ENCODE measurements around the gene TTLL9. TPM values are rescaled to one million over a fixed set of nuclear protein-coding genes. Genes with fewer than 3 reads are reported as not detected.

Gene TTLL9
- polyA plus RNA-seq, 1 donor from 2014 or later, result not detected

GRCh38 chr20:31968291-31969126, 98.1 kb downstream of the TTLL9 start:
- Mint-ChIP-seq H3K4me1 (peaks cover 2 to 8% (median 5%) of the 10 kb centered on the region in 3 donors), H3K9me3 (peaks cover 0 to 2% (median 0%) of the 10 kb centered on the region in 3 donors), H3K4me3 (peak overlapping the region; percentile 66 to 93 (median 86)), H3K27ac (peak overlapping the region in 2 of 3 donors; percentile 9 to 60), H3K36me3 (peaks cover 3% of the 10 kb centered on the region), H3K27me3 (peaks cover 39% of the 10 kb centered on the region)

GRCh38 chr20:31969991-31970390, 99.6 kb downstream of the TTLL9 start:
- peaks cover 3% of the 10 kb centered on the region for H3K36me3 Mint-ChIP-seq
- H3K27ac Mint-ChIP-seq, result peak overlapping the region in 1 of 3 donors; percentile 52
- peak overlapping the region in 3 of 4 donors; percentile 4 to 79 (median 65) for H3K4me3 Mint-ChIP-seq
- H3K9me3 Mint-ChIP-seq, result peaks cover 0 to 2% (median 0%) of the 10 kb centered on the region in 3 donors
- H3K4me1 Mint-ChIP-seq, result peaks cover 2 to 8% (median 5%) of the 10 kb centered on the region in 3 donors
- peaks cover 37% of the 10 kb centered on the region for H3K27me3 Mint-ChIP-seq

- H3K9me3 Mint-ChIP-seq, result peaks cover 0 to 2% (median 0%) of the 10 kb centered on the region in 3 donors
- H3K27ac Mint-ChIP-seq, result no peak overlapping the region
- H3K27me3 Mint-ChIP-seq, result peaks cover 22% of the 10 kb centered on the region
- peaks cover 2 to 8% (median 2%) of the 10 kb centered on the region in 3 donors for H3K4me1 Mint-ChIP-seq
- peaks cover 2% of the 10 kb centered on the region for H3K36me3 Mint-ChIP-seq
- H3K4me3 Mint-ChIP-seq, result no peak overlapping the region
These were observed 102.1 kb downstream of the TTLL9 start for GRCh38 chr20:31972471-31973021.

GRCh38 chr20:31974296-31974695, 103.9 kb downstream of the TTLL9 start:
- peaks cover 0 to 4% (median 0%) of the 10 kb centered on the region in 3 donors for H3K4me1 Mint-ChIP-seq
- no peak overlapping the region for H3K27ac Mint-ChIP-seq
- no peaks in the 10 kb centered on the region for H3K9me3 Mint-ChIP-seq
- peaks cover 2% of the 10 kb centered on the region for H3K36me3 Mint-ChIP-seq
- H3K27me3 Mint-ChIP-seq, result peaks cover 15% of the 10 kb centered on the region
- H3K4me3 Mint-ChIP-seq, result no peak overlapping the region

GRCh38 chr20:31974951-31975487, 104.6 kb downstream of the TTLL9 start:
- H3K36me3 Mint-ChIP-seq, result peaks cover 2% of the 10 kb centered on the region
- peaks cover 9% of the 10 kb centered on the region for H3K27me3 Mint-ChIP-seq
- H3K4me1 Mint-ChIP-seq, result peaks cover 0 to 4% (median 0%) of the 10 kb centered on the region in 3 donors
- no peak overlapping the region for H3K27ac Mint-ChIP-seq
- H3K9me3 Mint-ChIP-seq, result no peaks in the 10 kb centered on the region
- H3K4me3 Mint-ChIP-seq, result no peak overlapping the region

- no peak overlapping the region for H3K27ac Mint-ChIP-seq
- H3K4me3 Mint-ChIP-seq, result no peak overlapping the region
- peaks cover 7% of the 10 kb centered on the region for H3K27me3 Mint-ChIP-seq
- H3K36me3 Mint-ChIP-seq, result peaks cover 2% of the 10 kb centered on the region
- H3K9me3 Mint-ChIP-seq, result no peaks in the 10 kb centered on the region
- no peaks in the 10 kb centered on the region for H3K4me1 Mint-ChIP-seq
These were observed 105.4 kb downstream of the TTLL9 start for GRCh38 chr20:31975874-31976273.

GRCh38 chr20:31977080-31977479, 106.6 kb downstream of the TTLL9 start:
- Mint-ChIP-seq H3K36me3 (peaks cover 2% of the 10 kb centered on the region), H3K27ac (peak overlapping the region in 1 of 3 donors; percentile 39), H3K4me3 (no peak overlapping the region), H3K9me3 (no peaks in the 10 kb centered on the region), H3K27me3 (peaks cover 10% of the 10 kb centered on the region), H3K4me1 (no peaks in the 10 kb centered on the region)

GRCh38 chr20:31979713-31980426, 109.4 kb downstream of the TTLL9 start:
- Mint-ChIP-seq H3K27ac (no peak overlapping the region), H3K27me3 (peaks cover 10% of the 10 kb centered on the region), H3K4me1 (no peaks in the 10 kb centered on the region), H3K36me3 (peaks cover 2% of the 10 kb centered on the region), H3K4me3 (no peak overlapping the region), H3K9me3 (no peaks in the 10 kb centered on the region)

- Mint-ChIP-seq H3K9me3 (no peaks in the 10 kb centered on the region), H3K4me1 (no peaks in the 10 kb centered on the region), H3K36me3 (no peaks in the 10 kb centered on the region), H3K27ac (no peak overlapping the region), H3K4me3 (no peak overlapping the region), H3K27me3 (peaks cover 9% of the 10 kb centered on the region)
These were observed 111.3 kb downstream of the TTLL9 start for GRCh38 chr20:31981784-31982183.

- H3K4me1 Mint-ChIP-seq, result no peaks in the 10 kb centered on the region
- H3K4me3 Mint-ChIP-seq, result no peak overlapping the region
- no peak overlapping the region for H3K27ac Mint-ChIP-seq
- no peaks in the 10 kb centered on the region for H3K9me3 Mint-ChIP-seq
- no peaks in the 10 kb centered on the region for H3K36me3 Mint-ChIP-seq
- peaks cover 9% of the 10 kb centered on the region for H3K27me3 Mint-ChIP-seq
These were observed 114.6 kb downstream of the TTLL9 start for GRCh38 chr20:31984981-31985471.

GRCh38 chr20:31987744-31988143, 117.3 kb downstream of the TTLL9 start:
- Mint-ChIP-seq H3K9me3 (no peaks in the 10 kb centered on the region), H3K36me3 (no peaks in the 10 kb centered on the region), H3K4me3 (no peak overlapping the region), H3K4me1 (peaks cover 0 to 1% (median 0%) of the 10 kb centered on the region in 3 donors), H3K27me3 (peaks cover 2% of the 10 kb centered on the region), H3K27ac (no peak overlapping the region)

GRCh38 chr20:31988430-31989015, 118.1 kb downstream of the TTLL9 start:
- H3K4me3 Mint-ChIP-seq, result no peak overlapping the region
- H3K27me3 Mint-ChIP-seq, result peaks cover 5% of the 10 kb centered on the region
- peaks cover 0 to 1% (median 0%) of the 10 kb centered on the region in 3 donors for H3K4me1 Mint-ChIP-seq
- no peaks in the 10 kb centered on the region for H3K36me3 Mint-ChIP-seq
- H3K9me3 Mint-ChIP-seq, result no peaks in the 10 kb centered on the region
- no peak overlapping the region for H3K27ac Mint-ChIP-seq

GRCh38 chr20:31989030-31989645, 118.7 kb downstream of the TTLL9 start:
- Mint-ChIP-seq H3K27ac (no peak overlapping the region), H3K27me3 (peaks cover 11% of the 10 kb centered on the region), H3K9me3 (no peaks in the 10 kb centered on the region), H3K36me3 (no peaks in the 10 kb centered on the region), H3K4me3 (no peak overlapping the region), H3K4me1 (peaks cover 0 to 1% (median 0%) of the 10 kb centered on the region in 3 donors)

GRCh38 chr20:31990641-31991338, 120.4 kb downstream of the TTLL9 start:
- H3K4me1 Mint-ChIP-seq, result peaks cover 0 to 6% (median 0%) of the 10 kb centered on the region in 3 donors
- H3K4me3 Mint-ChIP-seq, result no peak overlapping the region
- H3K36me3 Mint-ChIP-seq, result no peaks in the 10 kb centered on the region
- H3K27me3 Mint-ChIP-seq, result peaks cover 20% of the 10 kb centered on the region
- H3K27ac Mint-ChIP-seq, result no peak overlapping the region
- no peaks in the 10 kb centered on the region for H3K9me3 Mint-ChIP-seq

Measured in IgD-negative memory B cell (primary cell).